ENCODE results near the gene ENAH.

GRCh38 chr1:225597926-225598575 is 54.9 kb downstream of the ENAH start:
- TF ChIP-seq POLR2A (IDR thresholded peaks at IDR 0.05; ENCODE audit: low read depth), result no peak
- no peak for TF ChIP-seq CTCF (IDR thresholded peaks at IDR 0.05)
- TF ChIP-seq POLR2AphosphoS5 (IDR thresholded peaks at IDR 0.05), result no peak
- no peak for TF ChIP-seq EP300 (IDR thresholded peaks at IDR 0.05)
